HG02759 (cell line): ENCODE results near the gene STRC.
"Not testable (repeated sequence)": the region's sequence is repeated elsewhere in the genome, so short reads cannot be mapped to it uniquely, and the experiment has no call there.

Experiments
- ATAC-seq: cut with Tn5 transposase; IDR thresholded peaks from one replicate; pipeline ENCODE4 v1.9.1; 2021; ENCODE audit warnings: mild to moderate bottlenecking, moderate library complexity; ENCODE audit not compliant: unreplicated experiment

STRC gene

DNA sequence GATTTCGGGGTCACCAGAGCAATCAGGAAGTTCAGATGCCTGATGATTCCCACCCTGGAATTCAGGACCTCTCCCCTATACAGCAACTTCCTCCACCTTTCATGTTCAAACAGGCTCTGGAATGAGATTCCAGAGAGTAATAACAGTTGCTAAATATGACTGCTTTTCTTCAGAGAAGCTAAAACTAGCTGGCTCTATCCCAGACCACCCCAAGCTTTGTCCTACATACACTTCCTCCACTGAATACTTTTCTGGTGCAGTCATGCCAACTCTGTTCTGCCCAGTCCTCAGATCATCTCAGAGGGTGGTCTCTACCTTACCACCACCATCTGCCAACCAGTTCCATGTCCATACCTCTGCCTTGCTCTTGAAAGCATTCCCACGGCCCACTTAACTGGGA lies 52.0 kb downstream of the STRC start:
- not testable (repeated sequence) for ATAC-seq

DNA sequence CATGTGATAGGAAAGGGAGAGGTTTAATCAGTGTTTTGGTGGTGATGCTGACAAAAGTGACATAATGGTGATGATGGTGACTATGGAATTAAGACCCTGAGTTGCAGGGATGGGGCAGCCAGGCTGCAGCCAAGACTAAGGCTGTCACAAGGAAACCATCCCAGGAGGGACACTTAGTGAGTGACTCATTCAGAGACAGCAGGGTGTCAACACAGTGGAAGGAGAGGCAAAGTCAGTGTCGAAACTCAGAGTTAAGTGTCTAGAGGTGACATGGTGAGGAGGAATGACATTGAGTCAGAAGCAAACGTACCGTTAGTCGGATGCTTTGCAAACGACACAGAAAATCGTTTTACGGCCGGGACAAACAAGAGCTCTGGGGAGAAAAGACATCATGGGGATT lies 54.8 kb downstream of the STRC start:
- not testable (repeated sequence) for ATAC-seq

- not testable (repeated sequence) for ATAC-seq
Measured at GRCh38 chr15:43562753-43563152, 55.8 kb downstream of the STRC start.

- ATAC-seq: no peak
Measured at GRCh38 chr15:43552986-43553385, 65.6 kb downstream of the STRC start.

- ATAC-seq: no peak
Measured at GRCh38 chr15:43552256-43552655, 66.3 kb downstream of the STRC start.

DNA sequence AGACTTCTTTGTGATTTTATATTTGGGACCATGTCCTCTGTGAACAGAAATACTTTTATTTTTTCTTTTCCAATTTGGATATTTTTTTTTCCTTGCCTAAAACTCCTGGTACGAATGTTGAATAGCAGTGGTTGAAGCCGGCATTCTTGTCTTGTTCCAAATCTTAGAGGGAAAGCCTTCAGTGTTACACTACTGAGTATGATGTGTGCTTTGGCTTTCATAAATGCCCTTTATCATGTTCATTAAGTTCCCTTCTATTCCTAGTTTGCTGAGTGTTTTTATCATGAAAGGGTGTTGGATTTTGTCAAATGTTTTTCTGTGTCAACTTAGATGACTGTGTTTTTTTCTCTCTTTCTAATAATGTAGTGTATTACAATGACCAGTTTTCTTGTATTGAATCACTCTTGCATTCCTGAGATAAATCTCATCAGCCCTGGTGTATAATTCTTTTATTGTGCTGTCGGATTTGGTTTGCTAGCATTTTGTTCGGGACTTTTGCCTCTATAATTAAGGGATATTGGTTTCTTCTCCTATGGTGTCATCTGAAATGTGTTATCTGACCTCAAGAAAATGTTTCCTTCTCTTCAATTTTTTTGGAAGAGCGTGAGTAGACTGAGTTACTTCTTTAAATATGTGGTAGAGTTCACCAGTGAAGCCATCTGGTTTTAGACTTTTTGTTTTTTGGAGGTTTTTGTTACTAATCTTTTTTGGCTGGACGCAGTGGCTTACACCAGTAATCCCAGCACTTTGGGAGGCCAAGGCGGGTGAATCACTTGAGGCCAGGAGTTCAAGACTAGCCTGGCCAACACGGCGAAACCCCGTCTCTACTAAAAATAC lies 67.9 kb downstream of the STRC start:
- no peak for ATAC-seq
